ENCODE measurements around the gene KERA. TPM values are rescaled to one million over a fixed set of nuclear protein-coding genes. Genes with fewer than 3 reads are reported as not detected.

Gene KERA
- total and polyA plus RNA-seq, 12 donors = not detected

DNA sequence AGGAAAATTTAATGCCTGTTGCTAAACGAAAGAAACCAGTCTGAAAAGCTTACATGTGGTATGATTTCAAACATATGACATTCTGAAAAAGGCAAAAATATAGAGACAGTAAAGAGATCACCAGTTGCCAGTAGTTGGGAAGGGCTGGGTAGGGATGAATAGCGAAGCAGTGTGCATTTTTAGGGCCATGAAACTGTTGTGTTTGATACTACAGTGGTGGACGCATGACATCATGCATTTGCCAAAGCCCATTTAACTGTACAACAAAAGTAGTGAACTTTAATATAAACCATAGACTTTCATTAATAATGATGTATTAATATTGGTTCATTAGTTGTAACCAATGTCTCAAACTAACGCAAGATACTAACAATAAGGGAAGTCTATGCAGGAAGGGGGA lies 38.4 kb downstream of the KERA start:
- H3K4me3 ChIP-seq = no peak overlapping the region
- H3K9me3 ChIP-seq (replicated peaks in 1 of 3) = no peaks in the 10 kb centered on the region
- no peak overlapping the region for H3K27ac ChIP-seq
- H3K4me1 ChIP-seq (replicated peaks in 1 of 2) = no peaks in the 10 kb centered on the region
- intact Hi-C loops (cut with DNase I) = no loop called here
- H3K36me3 ChIP-seq (replicated peaks in 1 of 2) = no peaks in the 10 kb centered on the region
- TF ChIP-seq, protein P1, sequence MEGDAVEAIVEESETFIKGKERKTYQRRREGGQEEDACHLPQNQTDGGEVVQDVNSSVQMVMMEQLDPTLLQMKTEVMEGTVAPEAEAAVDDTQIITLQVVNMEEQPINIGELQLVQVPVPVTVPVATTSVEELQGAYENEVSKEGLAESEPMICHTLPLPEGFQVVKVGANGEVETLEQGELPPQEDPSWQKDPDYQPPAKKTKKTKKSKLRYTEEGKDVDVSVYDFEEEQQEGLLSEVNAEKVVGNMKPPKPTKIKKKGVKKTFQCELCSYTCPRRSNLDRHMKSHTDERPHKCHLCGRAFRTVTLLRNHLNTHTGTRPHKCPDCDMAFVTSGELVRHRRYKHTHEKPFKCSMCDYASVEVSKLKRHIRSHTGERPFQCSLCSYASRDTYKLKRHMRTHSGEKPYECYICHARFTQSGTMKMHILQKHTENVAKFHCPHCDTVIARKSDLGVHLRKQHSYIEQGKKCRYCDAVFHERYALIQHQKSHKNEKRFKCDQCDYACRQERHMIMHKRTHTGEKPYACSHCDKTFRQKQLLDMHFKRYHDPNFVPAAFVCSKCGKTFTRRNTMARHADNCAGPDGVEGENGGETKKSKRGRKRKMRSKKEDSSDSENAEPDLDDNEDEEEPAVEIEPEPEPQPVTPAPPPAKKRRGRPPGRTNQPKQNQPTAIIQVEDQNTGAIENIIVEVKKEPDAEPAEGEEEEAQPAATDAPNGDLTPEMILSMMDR (IDR thresholded peaks at IDR 0.05) = no peak
- no peak for TF ChIP-seq POLR2A (IDR thresholded peaks at IDR 0.05)
- no peaks in the 10 kb centered on the region for H3K27me3 ChIP-seq
- WGBS, 4 donors = 80 to 93% (median 89%) methylated on average over 4 of the region's 4 CpGs
- no peak for DNase-seq

DNA sequence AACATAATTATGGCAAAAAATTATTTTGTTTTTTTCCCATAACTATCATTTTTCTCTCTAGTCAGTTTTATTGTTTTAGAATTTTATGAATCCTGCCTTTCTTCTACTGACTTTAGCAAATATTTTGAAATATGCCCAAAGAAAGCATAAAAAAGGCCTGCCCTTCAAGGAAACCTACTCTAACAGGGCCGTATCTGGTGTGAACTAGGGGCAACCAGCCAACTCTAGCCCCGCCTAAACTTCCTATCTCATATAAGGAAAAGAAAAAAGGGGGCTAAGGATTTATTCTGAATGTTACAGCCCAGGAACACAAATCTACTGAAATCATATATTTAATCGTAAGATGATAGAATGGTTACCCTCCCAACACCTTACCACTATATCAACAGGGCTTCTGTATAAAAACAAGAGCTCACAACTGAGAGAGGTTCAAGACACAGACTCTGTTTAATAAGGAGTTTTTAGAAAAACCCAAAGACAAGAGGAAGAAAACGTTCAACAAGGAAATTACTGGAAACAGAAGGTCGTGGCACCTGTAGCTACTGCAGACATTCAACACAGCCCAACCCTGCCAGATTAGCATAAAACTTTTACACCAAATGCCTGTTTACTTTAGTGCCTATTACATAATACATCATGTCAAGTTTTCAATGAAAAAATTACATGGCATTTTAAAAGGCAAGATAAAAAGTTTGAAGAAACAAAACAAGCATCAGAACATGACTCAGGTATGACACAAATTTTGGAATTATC lies 40.1 kb downstream of the KERA start:
- 54 to 67% (median 62%) methylated on average over 5 of the region's 5 CpGs for WGBS, 4 donors
- H3K27ac ChIP-seq = peak overlapping the region in 1 of 5 donors; percentile 24
- no peaks in the 10 kb centered on the region for H3K27me3 ChIP-seq
- no peaks in the 10 kb centered on the region for H3K4me1 ChIP-seq (replicated peaks in 1 of 2)
- no peak for TF ChIP-seq POLR2A (IDR thresholded peaks at IDR 0.05)
- TF ChIP-seq, protein P1 (IDR thresholded peaks at IDR 0.05) = no peak
- intact Hi-C loops (cut with DNase I) = no loop called here
- no peak for DNase-seq
- no peaks in the 10 kb centered on the region for H3K9me3 ChIP-seq (replicated peaks in 1 of 3)
- H3K36me3 ChIP-seq (replicated peaks in 1 of 2) = no peaks in the 10 kb centered on the region
- H3K4me3 ChIP-seq = no peak overlapping the region

DNA sequence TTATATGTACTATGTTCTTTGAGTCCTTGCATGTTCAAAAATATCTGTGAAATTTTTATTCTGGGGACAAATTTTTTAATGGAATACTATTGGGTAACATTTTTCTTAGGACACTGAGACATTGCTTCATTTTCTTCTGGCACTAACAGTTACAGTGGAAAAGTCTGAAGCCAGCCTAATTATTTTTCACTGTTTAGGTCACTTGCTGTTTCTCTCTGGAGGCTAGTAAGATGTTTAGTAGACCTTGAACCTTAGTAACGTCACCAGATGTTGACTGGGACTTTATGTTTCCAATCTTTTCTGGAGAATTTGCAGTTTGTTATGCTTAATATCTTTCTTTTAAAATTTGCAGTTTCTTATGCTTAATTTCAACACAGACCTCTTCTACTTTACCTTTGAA lies 40.8 kb downstream of the KERA start:
- Histone ChIP-seq H3K9me3 (replicated peaks in 1 of 3) (no peaks in the 10 kb centered on the region), H3K27me3 (no peaks in the 10 kb centered on the region), H3K4me1 (replicated peaks in 1 of 2) (no peaks in the 10 kb centered on the region), H3K36me3 (replicated peaks in 1 of 2) (no peaks in the 10 kb centered on the region), H3K4me3 (no peak overlapping the region), H3K27ac (no peak overlapping the region)
- 29 to 43% (median 34%) methylated on average over 1 of the region's 1 CpG for WGBS, 4 donors
- intact Hi-C loops (cut with DNase I) = no loop called here
- TF ChIP-seq, protein P1 (IDR thresholded peaks at IDR 0.05) = no peak
- TF ChIP-seq POLR2A (IDR thresholded peaks at IDR 0.05) = no peak
- DNase-seq = no peak

DNA sequence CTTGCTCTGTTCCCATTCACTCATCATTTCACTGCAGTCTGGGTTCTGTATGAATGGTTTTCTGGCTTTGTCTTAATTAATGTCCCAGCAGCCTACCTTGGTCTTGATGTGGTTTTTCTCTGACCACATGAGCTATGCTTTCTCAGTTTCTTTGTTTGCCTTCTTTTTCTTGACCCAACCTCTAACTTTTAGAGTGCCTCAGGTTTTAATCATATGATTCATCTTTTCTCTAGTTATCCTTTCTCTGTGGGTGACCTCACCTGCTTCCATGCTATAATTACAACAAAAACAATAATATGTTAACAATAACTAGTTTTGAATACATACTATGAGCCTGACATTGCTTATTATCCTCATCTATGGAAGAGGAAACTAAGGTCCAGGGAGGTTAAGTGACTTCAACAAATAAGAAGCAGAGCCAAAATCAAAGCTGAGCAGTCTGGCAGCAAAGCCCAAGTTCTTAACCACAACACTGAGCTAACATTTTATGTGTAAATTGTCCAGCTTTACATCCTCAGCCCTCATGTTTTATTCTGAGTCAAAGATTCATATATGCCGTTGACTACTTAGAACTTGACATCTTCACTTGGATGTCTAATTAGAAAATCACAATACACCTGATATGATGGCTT lies 48.4 kb downstream of the KERA start:
- no peak for TF ChIP-seq POLR2A (IDR thresholded peaks at IDR 0.05)
- TF ChIP-seq, protein P1 (IDR thresholded peaks at IDR 0.05) = no peak
- H3K36me3 ChIP-seq (replicated peaks in 1 of 2) = no peaks in the 10 kb centered on the region
- no peaks in the 10 kb centered on the region for H3K27me3 ChIP-seq
- H3K4me3 ChIP-seq = no peak overlapping the region
- no peak overlapping the region for H3K27ac ChIP-seq
- 86 to 91% (median 89%) methylated on average over 1 of the region's 1 CpG for WGBS, 4 donors
- DNase-seq = no peak
- intact Hi-C loops (cut with DNase I) = no loop called here
- H3K4me1 ChIP-seq (replicated peaks in 1 of 2) = no peaks in the 10 kb centered on the region
- H3K9me3 ChIP-seq (replicated peaks in 1 of 3) = no peaks in the 10 kb centered on the region
